KBM-7 (cell line): Measurements from ENCODE around the gene GALNT10.
A peak's percentile ranks its signal among the peaks of the same experiment; 100 is the strongest.

Experiments used
- DNase-seq: peaks from one replicate; pipeline ENCODE4 v3.0.0-alpha.2; 2015
- in situ Hi-C: fragments of 300-500 bp; cut with MboI; formaldehyde crosslinking; loops from 2 replicates; pipeline ENCODE4 v1.14.3; 2020; ENCODE audit warnings: low sequenced_read_pairs, low pct_unique_long_range_greater_than_20kb, mixed read lengths

The GALNT10 gene

GRCh38 chr5:154277499-154277898, 87.0 kb downstream of the GALNT10 start:
- no peak for DNase-seq
- in situ Hi-C loops = no loop called here

GRCh38 chr5:154278186-154278585, 87.7 kb downstream of the GALNT10 start:
- DNase-seq = no peak
- in situ Hi-C loops = no loop called here

- in situ Hi-C loops = no loop called here
- DNase-seq = no peak
These were observed 88.4 kb downstream of the GALNT10 start for GRCh38 chr5:154278908-154279307.

GRCh38 chr5:154284433-154284832, 93.9 kb downstream of the GALNT10 start:
- DNase-seq = peak; percentile 35
- in situ Hi-C loops = no loop called here

GRCh38 chr5:154285661-154286408, 95.3 kb downstream of the GALNT10 start:
- in situ Hi-C loops = no loop called here
- no peak for DNase-seq

- in situ Hi-C loops = no loop called here
- no peak for DNase-seq
These were observed 96.0 kb downstream of the GALNT10 start for GRCh38 chr5:154286557-154286956.

GRCh38 chr5:154287136-154287535, 96.6 kb downstream of the GALNT10 start:
- in situ Hi-C loops = no loop called here
- DNase-seq = no peak

- in situ Hi-C loops = no loop called here
- DNase-seq = no peak
These were observed 97.6 kb downstream of the GALNT10 start for GRCh38 chr5:154288145-154288544.

GRCh38 chr5:154291917-154292316, 101.4 kb downstream of the GALNT10 start:
- in situ Hi-C loops = no loop called here
- DNase-seq = no peak

- in situ Hi-C loops = no loop called here
- no peak for DNase-seq
These were observed 102.7 kb downstream of the GALNT10 start for GRCh38 chr5:154293219-154293618.

- in situ Hi-C loops = no loop called here
These were observed 105.0 kb downstream of the GALNT10 start for GRCh38 chr5:154295551-154295950.

GRCh38 chr5:154296525-154297159, 106.1 kb downstream of the GALNT10 start:
- in situ Hi-C loops = no loop called here
- no peak for DNase-seq

More at GRCh38 chr5:154295551-154295950, 105.0 kb downstream of the GALNT10 start:
- no peak for DNase-seq

GRCh38 chr5:154298065-154298464, 107.5 kb downstream of the GALNT10 start:
- in situ Hi-C loops = no loop called here
- peak; percentile 76 for DNase-seq

GRCh38 chr5:154300207-154300883, 109.8 kb downstream of the GALNT10 start:
- no peak for DNase-seq
- in situ Hi-C loops = no loop called here

- DNase-seq = no peak
These were observed 111.2 kb downstream of the GALNT10 start for GRCh38 chr5:154301726-154302125.

GRCh38 chr5:154302161-154302560, 111.6 kb downstream of the GALNT10 start:
- DNase-seq = no peak

More at GRCh38 chr5:154301726-154302125, 111.2 kb downstream of the GALNT10 start:
- in situ Hi-C loops = no loop called here

GRCh38 chr5:154303133-154303532, 112.6 kb downstream of the GALNT10 start:
- no peak for DNase-seq
- in situ Hi-C loops = no loop called here

More at GRCh38 chr5:154302161-154302560, 111.6 kb downstream of the GALNT10 start:
- in situ Hi-C loops = no loop called here

- DNase-seq = no peak
- in situ Hi-C loops = no loop called here
These were observed 118.2 kb downstream of the GALNT10 start for GRCh38 chr5:154308443-154309370.

- in situ Hi-C loops = no loop called here
- no peak for DNase-seq
These were observed 118.8 kb downstream of the GALNT10 start for GRCh38 chr5:154309371-154309745.
